ENCODE measurements around the gene PSMD4. TPM values are rescaled to one million over a fixed set of nuclear protein-coding genes. Genes with fewer than 3 reads are reported as not detected.
A peak's percentile ranks its signal among the peaks of the same experiment; 100 is the strongest.

PSMD4 gene
- total RNA-seq, 1 donor from 2014 or later, result 201 TPM

DNA sequence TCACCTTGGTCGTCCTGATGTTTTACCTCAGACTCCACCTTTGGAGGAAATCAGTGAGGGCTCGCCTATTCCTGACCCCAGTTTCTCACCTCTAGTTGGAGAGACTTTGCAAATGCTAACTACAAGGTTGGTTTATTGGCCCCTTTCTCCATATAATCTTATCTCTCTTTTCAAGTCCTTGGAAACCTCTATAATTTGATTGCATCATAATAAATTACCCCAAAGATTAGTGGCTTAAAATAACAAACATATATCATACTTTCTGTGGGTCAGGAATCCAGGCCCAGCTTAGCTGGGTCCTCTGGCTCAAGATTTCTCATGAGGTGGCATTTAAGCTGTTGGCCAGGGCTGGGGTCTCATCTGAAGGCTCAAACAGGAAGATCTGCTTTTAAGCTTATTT is 12.1 kb upstream of the PSMD4 start:
- POLR2A ChIA-PET, result interaction anchor here (0.8 kb wide), 1 partner anchor 9 kb away, joined by 10 read pairs; no protein-coding TSS in a partner anchor
- Mint-ChIP-seq H3K27me3 (no peaks in the 10 kb centered on the region), H3K9me3 (no peaks in the 10 kb centered on the region), H3K4me1 (peaks cover 9% of the 10 kb centered on the region), H3K27ac (no peak overlapping the region), H3K4me3 (no peak overlapping the region), H3K36me3 (ENCODE audit: low read depth) (peaks cover 90% of the 10 kb centered on the region)
- DNase-seq, result no peak
- TF ChIP-seq CTCF (IDR thresholded peaks at IDR 0.05), result no peak
- no peak for ATAC-seq (ENCODE audit: low read depth)
- CTCF ChIA-PET, result interaction anchor here (1.1 kb wide), 1 partner anchor 9 kb away, joined by 3 read pairs; no protein-coding TSS in a partner anchor
- intact Hi-C loops (cut with micrococcal nuclease), result no loop called here

- H3K4me1 Mint-ChIP-seq, result no peaks in the 10 kb centered on the region
- H3K27me3 Mint-ChIP-seq, result no peaks in the 10 kb centered on the region
- CTCF ChIA-PET, result no interaction called here
- ATAC-seq (ENCODE audit: low read depth) (no peak), DNase-seq (no peak)
- no peaks in the 10 kb centered on the region for H3K9me3 Mint-ChIP-seq
- no peak for TF ChIP-seq CTCF (IDR thresholded peaks at IDR 0.05)
- intact Hi-C loops (cut with micrococcal nuclease), result no loop called here
- no peak overlapping the region for H3K4me3 Mint-ChIP-seq
- H3K36me3 Mint-ChIP-seq (ENCODE audit: low read depth), result peaks cover 90% of the 10 kb centered on the region
- H3K27ac Mint-ChIP-seq, result no peak overlapping the region
- POLR2A ChIA-PET, result no interaction called here
These were observed 10.8 kb upstream of the PSMD4 start for GRCh38 chr1:151243683-151244216.

GRCh38 chr1:151246786-151247185 is 7.7 kb upstream of the PSMD4 start:
- intact Hi-C loops (cut with micrococcal nuclease), result no loop called here
- no peaks in the 10 kb centered on the region for H3K27me3 Mint-ChIP-seq
- H3K4me1 Mint-ChIP-seq, result peaks cover 3% of the 10 kb centered on the region
- no peak for DNase-seq
- CTCF ChIA-PET, result interaction anchor here (1.2 kb wide), 1 partner anchor 10 kb away, joined by 3 read pairs; no protein-coding TSS in a partner anchor
- POLR2A ChIA-PET, result interaction anchor here (0.6 to 1.5 kb wide), 3 partner anchors 8 to 731 kb away, joined by 3 to 4 read pairs (median 3); partner anchors contain the start of genes FALEC and PSMD4
- H3K9me3 Mint-ChIP-seq, result no peaks in the 10 kb centered on the region
- TF ChIP-seq CTCF (IDR thresholded peaks at IDR 0.05), result no peak
- no peak overlapping the region for H3K4me3 Mint-ChIP-seq
- no peak for ATAC-seq (ENCODE audit: low read depth)
- no peak overlapping the region for H3K27ac Mint-ChIP-seq
- H3K36me3 Mint-ChIP-seq (ENCODE audit: low read depth), result peaks cover 73% of the 10 kb centered on the region

DNA sequence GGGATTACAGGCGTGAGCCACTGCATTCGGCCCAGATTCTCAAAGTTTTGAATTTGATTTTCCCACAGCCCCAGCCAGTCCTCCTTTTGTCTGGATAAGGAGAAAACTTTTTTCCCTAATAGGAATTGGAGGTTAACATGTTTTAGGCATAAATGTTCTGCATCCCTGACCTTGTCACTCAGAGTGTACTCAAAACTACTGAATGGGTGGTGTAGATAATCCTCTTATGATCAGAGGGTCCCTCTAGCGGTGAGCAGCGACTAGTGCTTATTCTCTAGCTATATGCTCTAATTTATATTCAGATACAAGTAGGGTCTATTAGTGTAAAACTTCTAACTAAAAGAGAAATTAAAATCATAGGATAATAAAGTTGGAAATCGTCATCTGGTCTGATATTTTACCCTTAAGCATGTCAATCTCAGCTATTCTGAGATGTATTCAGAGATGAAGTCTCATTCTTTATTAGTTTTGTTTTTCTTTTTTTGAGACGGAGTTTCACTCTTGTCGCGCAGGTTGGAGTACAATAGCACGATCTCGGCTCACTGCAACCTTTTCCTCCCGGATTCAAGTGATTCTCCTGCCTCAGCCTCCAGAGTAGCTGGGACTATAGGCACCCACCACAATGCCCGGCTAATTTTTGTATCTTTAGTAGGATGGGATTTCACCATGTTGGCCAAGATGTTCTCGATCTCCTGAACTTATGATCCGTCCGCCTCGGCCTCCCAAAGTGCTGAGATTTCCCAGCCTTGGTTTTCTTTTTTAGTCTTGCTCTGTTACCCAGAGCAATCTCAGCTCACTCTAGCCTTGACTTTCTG is 2.7 kb upstream of the PSMD4 start:
- no peaks in the 10 kb centered on the region for H3K27me3 Mint-ChIP-seq
- ATAC-seq (ENCODE audit: low read depth) (peak; percentile 70), DNase-seq (no peak)
- ChIA-PET POLR2A (interaction anchor here (0.6 to 2.4 kb wide), 9 partner anchors 9 to 157 kb away, joined by 3 to 15 read pairs (median 9); partner anchors contain the start of genes PI4KB, VPS72 and ZNF687), CTCF (interaction anchor here (0.6 to 3.3 kb wide), 18 partner anchors 9 to 227 kb away, joined by 3 to 30 read pairs (median 4); partner anchors contain the start of genes TNFAIP8L2 and ZNF687)
- peaks cover 29% of the 10 kb centered on the region for H3K36me3 Mint-ChIP-seq (ENCODE audit: low read depth)
- peak overlapping the region; percentile 4 for H3K4me3 Mint-ChIP-seq
- no peaks in the 10 kb centered on the region for H3K9me3 Mint-ChIP-seq
- peak; percentile 90 for TF ChIP-seq CTCF (IDR thresholded peaks at IDR 0.05)
- H3K27ac Mint-ChIP-seq, result no peak overlapping the region
- H3K4me1 Mint-ChIP-seq, result peaks cover 25% of the 10 kb centered on the region
- intact Hi-C loops (cut with micrococcal nuclease), result loop anchor here (1.0 to 10.0 kb wide), 5 partner anchors 56 to 247 kb away; partner anchors contain the start of genes MINDY1, PRUNE1 and RFX5

- Mint-ChIP-seq H3K27me3 (no peaks in the 10 kb centered on the region), H3K4me3 (peak overlapping the region; percentile 97), H3K9me3 (no peaks in the 10 kb centered on the region), H3K27ac (peak overlapping the region; percentile 93), H3K4me1 (peaks cover 37% of the 10 kb centered on the region), H3K36me3 (ENCODE audit: low read depth) (peaks cover 13% of the 10 kb centered on the region)
- no peak for TF ChIP-seq CTCF (IDR thresholded peaks at IDR 0.05)
- CTCF ChIA-PET, result interaction anchor here (0.7 to 1.5 kb wide), 2 partner anchors 22 to 28 kb away, joined by 3 to 5 read pairs; no protein-coding TSS in a partner anchor
- DNase-seq (no peak), ATAC-seq (ENCODE audit: low read depth) (no peak)
- POLR2A ChIA-PET, result interaction anchor here (0.6 to 2.9 kb wide), 13 partner anchors 10 to 676 kb away, joined by 3 to 36 read pairs (median 7); partner anchors contain the start of genes MCL1, PI4KB, PSMB4 and TDRKH
- intact Hi-C loops (cut with micrococcal nuclease), result loop anchor here (10.0 kb wide), 2 partner anchors 89 to 251 kb away; partner anchors contain the start of genes MINDY1, PRUNE1 and RFX5
These were observed 847 bp downstream of the PSMD4 start for GRCh38 chr1:151255381-151255780.
